ENCODE results near the gene PDE6H. TPM values are rescaled to one million over a fixed set of nuclear protein-coding genes. Genes with fewer than 3 reads are reported as not detected.

Gene PDE6H
- total and polyA plus RNA-seq, 12 donors: not detected

GRCh38 chr12:14934511-14934910, 38.3 kb upstream of the PDE6H start:
- Histone ChIP-seq H3K27ac (no peak overlapping the region), H3K36me3 (peaks cover 0 to 50% (median 0%) of the 10 kb centered on the region in 9 donors), H3K9me3 (no peaks in the 10 kb centered on the region), H3K4me1 (peaks cover 0 to 10% (median 0%) of the 10 kb centered on the region in 9 donors), H3K27me3 (no peaks in the 10 kb centered on the region), H3K4me3 (no peak overlapping the region)
- TF ChIP-seq CTCF (IDR thresholded peaks at IDR 0.05): no peak
- WGBS, 2 donors: 98 to 99% methylated on average over 2 of the region's 2 CpGs
- no peak for DNase-seq
- intact Hi-C loops (cut with DNase I): loop anchor here in 1 of 10 donors (10.0 kb wide), 1 partner anchor 50 kb away; no protein-coding TSS in a partner anchor
- no peak for ATAC-seq

- no peak for TF ChIP-seq CTCF (IDR thresholded peaks at IDR 0.05)
- 84 to 87% methylated on average over 4 of the region's 4 CpGs for WGBS, 2 donors
- Histone ChIP-seq H3K4me3 (no peak overlapping the region), H3K4me1 (peaks cover 0 to 12% (median 0%) of the 10 kb centered on the region in 9 donors), H3K27ac (no peak overlapping the region), H3K27me3 (no peaks in the 10 kb centered on the region), H3K36me3 (peaks cover 0 to 47% (median 0%) of the 10 kb centered on the region in 9 donors), H3K9me3 (no peaks in the 10 kb centered on the region)
- ATAC-seq: no peak
- intact Hi-C loops (cut with DNase I): loop anchor here in 1 of 10 donors (10.0 kb wide), 1 partner anchor 50 kb away; no protein-coding TSS in a partner anchor
- no peak for DNase-seq
Observed at GRCh38 chr12:14935031-14935430, 37.8 kb upstream of the PDE6H start.

GRCh38 chr12:14936224-14936861, 36.5 kb upstream of the PDE6H start:
- Histone ChIP-seq H3K36me3 (peaks cover 0 to 40% (median 6%) of the 10 kb centered on the region in 9 donors), H3K4me1 (peaks cover 0 to 5% (median 0%) of the 10 kb centered on the region in 9 donors), H3K4me3 (no peak overlapping the region), H3K27me3 (no peaks in the 10 kb centered on the region), H3K27ac (no peak overlapping the region), H3K9me3 (peaks cover 0 to 4% (median 0%) of the 10 kb centered on the region in 11 donors)
- 76 to 78% methylated on average over 6 of the region's 6 CpGs for WGBS, 2 donors
- ATAC-seq (no peak), DNase-seq (no peak)
- TF ChIP-seq CTCF (IDR thresholded peaks at IDR 0.05): peak in 5 of 9 donors; percentile 15 to 38 (median 27)
- intact Hi-C loops (cut with DNase I): loop anchor here in 1 of 10 donors (10.0 kb wide), 1 partner anchor 48 kb away; no protein-coding TSS in a partner anchor

GRCh38 chr12:14937014-14937413, 35.8 kb upstream of the PDE6H start:
- no peaks in the 10 kb centered on the region for H3K27me3 ChIP-seq
- no peak for TF ChIP-seq CTCF (IDR thresholded peaks at IDR 0.05)
- H3K4me1 ChIP-seq: peaks cover 0 to 5% (median 0%) of the 10 kb centered on the region in 9 donors
- intact Hi-C loops (cut with DNase I): loop anchor here in 1 of 10 donors (10.0 kb wide), 1 partner anchor 48 kb away; no protein-coding TSS in a partner anchor
- no peak for DNase-seq
- H3K36me3 ChIP-seq: peaks cover 0 to 40% (median 12%) of the 10 kb centered on the region in 9 donors
- H3K4me3 ChIP-seq: no peak overlapping the region
- H3K27ac ChIP-seq: no peak overlapping the region
- 89 to 95% methylated on average over 3 of the region's 3 CpGs for WGBS, 2 donors
- no peak for ATAC-seq
- H3K9me3 ChIP-seq: peaks cover 0 to 4% (median 0%) of the 10 kb centered on the region in 11 donors

All from heart right ventricle (tissue), 16 donors.